ENCODE measurements around the gene PNLDC1. TPM values are rescaled to one million over a fixed set of nuclear protein-coding genes. Genes with fewer than 3 reads are reported as not detected.
A peak's percentile ranks its signal among the peaks of the same experiment; 100 is the strongest.

The PNLDC1 gene
- total and polyA plus RNA-seq, 2 of the 4 experiments (the other 2 are of a cell fraction): not detected

- DNase-seq (peak; percentile 37), ATAC-seq (ENCODE audit: low read depth) (peak; percentile 40)
- Histone ChIP-seq H3K4me3 (ENCODE audit: insufficient read depth, low read depth, low read length) (no peak overlapping the region), H4K91ac (ENCODE audit: insufficient read depth, low read depth, low read length) (no peak overlapping the region), H2AFZ (replicated peaks; ENCODE audit: low read length, poor library complexity) (no peak overlapping the region), H3K27me3 (ENCODE audit: control insufficient read depth, insufficient read depth, low read length) (no peaks in the 10 kb centered on the region; the same call in 1 of the 2 replicates), H2AK9ac (replicated peaks; ENCODE audit: low read depth, low read length, poor library complexity) (no peak overlapping the region), H3K18ac (ENCODE audit: low read depth, low read length) (no peak overlapping the region), H3K27ac (ENCODE audit: insufficient read depth, low read length) (no peak overlapping the region), H2BK120ac (ENCODE audit: low read depth, low read length) (no peak overlapping the region), H2BK15ac (ENCODE audit: low read depth, low read length) (no peak overlapping the region), H3K9me3 (ENCODE audit: control insufficient read depth, insufficient read depth, low read length) (no peaks in the 10 kb centered on the region), H2BK5ac (ENCODE audit: low read depth, low read length, poor library complexity, severe bottlenecking) (no peak overlapping the region), H4K20me1 (ENCODE audit: insufficient read depth, low read length) (no peaks in the 10 kb centered on the region), H3K4ac (ENCODE audit: low read depth, low read length) (no peak overlapping the region), H3K9me1 (ENCODE audit: insufficient read depth, low read length) (peaks cover 6% of the 10 kb centered on the region; the same call in 1 of the 2 replicates), H2BK20ac (ENCODE audit: low read depth, low read length) (no peak overlapping the region), H2AK5ac (ENCODE audit: low read depth, low read length) (no peak overlapping the region), H3K23ac (ENCODE audit: low read depth, low read length) (no peak overlapping the region), H4K5ac (ENCODE audit: low read depth, low read length) (no peak overlapping the region), H3K56ac (ENCODE audit: extremely low read depth, insufficient read depth, low read length) (no peak overlapping the region), H3K4me2 (ENCODE audit: low read depth, low read length) (no peak overlapping the region), H3K79me1 (ENCODE audit: low read depth in 1 of 2, low read length in 2 of 2) (no peaks in the 10 kb centered on the region), H3K9ac (ENCODE audit: low read depth, low read length) (no peak overlapping the region), H3K4me1 (ENCODE audit: control insufficient read depth, insufficient read depth, low read length) (no peaks in the 10 kb centered on the region), H3K14ac (replicated peaks; ENCODE audit: low read depth, low read length) (no peak overlapping the region), H3K36me3 (ENCODE audit: control insufficient read depth, insufficient read depth, low read length) (no peaks in the 10 kb centered on the region), H4K8ac (ENCODE audit: low read depth in 2 of 2, low read length in 2 of 2) (no peak overlapping the region)
- no CpG with 5 or more reads among the region's 2 CpGs for WGBS, 2 experiments (ENCODE audit: extremely low coverage in 2 of 2, insufficient read length in 1 of 2)
- dilution Hi-C loops (cut with HindIII; ENCODE audit: low sequenced_read_pairs, unreplicated experiment) (no loop called here), in situ Hi-C loops (cut with MboI; ENCODE audit: low sequenced_read_pairs) (no loop called here), intact Hi-C loops (cut with micrococcal nuclease) (no loop called here)
- ChIA-PET CTCF (interaction anchor here (0.7 kb wide), 1 partner anchor 142 kb away, joined by 3 read pairs; no protein-coding TSS in a partner anchor), POLR2A (ENCODE audit: unreplicated experiment) (no interaction called here)
- TF ChIP-seq RCOR1 (IDR thresholded peaks at IDR 0.05; ENCODE audit: insufficient replicate concordance, low read length): no peak
- TF ChIP-seq MAFK (IDR thresholded peaks at IDR 0.05; ENCODE audit: low read depth, low read length): no peak
- TF ChIP-seq ELK1 (IDR thresholded peaks at IDR 0.05; ENCODE audit: borderline replicate concordance, low read depth, low read length): no peak
- no peak for TF ChIP-seq RAD21 (IDR thresholded peaks at IDR 0.05; ENCODE audit: low read length)
- no peak for TF ChIP-seq MXI1 (IDR thresholded peaks at IDR 0.05; ENCODE audit: borderline replicate concordance, low read depth, low read length)
- no peak for TF ChIP-seq RFX5 (IDR thresholded peaks at IDR 0.05; ENCODE audit: low read depth, low read length)
- TF ChIP-seq MAZ (IDR thresholded peaks at IDR 0.05; ENCODE audit: borderline replicate concordance, low read depth, low read length): no peak
- TF ChIP-seq CEBPB (IDR thresholded peaks at IDR 0.05; ENCODE audit: low read depth, low read length): no peak
- TF ChIP-seq SMC3 (IDR thresholded peaks at IDR 0.05; ENCODE audit: low read depth, low read length): no peak
- BruUV-seq (replicated peaks): no TSS peak
Observed at GRCh38 chr6:159833556-159833955, 33.5 kb downstream of the PNLDC1 start.
